GM18505 (cell line): Measurements from ENCODE around the gene CEACAM18.
"Not testable (repeated sequence)": the region's sequence is repeated elsewhere in the genome, so short reads cannot be mapped to it uniquely, and the experiment has no call there.

Source experiments
- ATAC-seq: cut with Tn5 transposase; IDR thresholded peaks from one replicate; pipeline ENCODE4 v1.9.1; 2021; ENCODE audit not compliant: unreplicated experiment
- POLR2A ChIP-seq: IDR thresholded peaks from 4 replicates; pipeline ENCODE4 v1.6.1; 2011; ENCODE audit warnings: borderline replicate concordance; ENCODE audit not compliant: insufficient read depth, insufficient read length; ENCODE audit errors: extremely low read depth

Gene CEACAM18

GRCh38 chr19:51478381-51479234 lies at the start of gene CEACAM18:
Gene CEACAM18 (plus strand): TSS chr19:51478539.
- TF ChIP-seq POLR2A = no peak
- ATAC-seq = no peak

DNA sequence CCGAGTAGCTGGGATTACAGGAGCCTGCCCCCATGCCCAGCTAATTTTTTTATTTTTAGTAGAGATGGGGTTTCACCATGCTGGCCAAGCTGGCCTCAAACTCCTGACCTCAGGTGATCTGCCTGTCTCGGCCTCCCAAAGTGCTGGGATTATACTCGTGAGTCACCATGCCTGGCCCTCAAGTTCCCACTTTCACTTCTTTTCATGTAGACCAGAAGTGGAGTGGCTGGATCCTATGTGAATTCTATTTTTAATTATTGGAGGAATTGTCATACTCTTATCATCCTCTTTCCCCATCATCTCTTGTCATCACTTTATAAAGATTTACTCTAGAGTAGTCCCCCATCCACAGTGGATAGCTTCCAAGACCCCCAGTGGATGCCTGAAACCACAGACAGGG lies 48.1 kb upstream of the CEACAM18 start:
- no peak for TF ChIP-seq POLR2A
- ATAC-seq = no peak

DNA sequence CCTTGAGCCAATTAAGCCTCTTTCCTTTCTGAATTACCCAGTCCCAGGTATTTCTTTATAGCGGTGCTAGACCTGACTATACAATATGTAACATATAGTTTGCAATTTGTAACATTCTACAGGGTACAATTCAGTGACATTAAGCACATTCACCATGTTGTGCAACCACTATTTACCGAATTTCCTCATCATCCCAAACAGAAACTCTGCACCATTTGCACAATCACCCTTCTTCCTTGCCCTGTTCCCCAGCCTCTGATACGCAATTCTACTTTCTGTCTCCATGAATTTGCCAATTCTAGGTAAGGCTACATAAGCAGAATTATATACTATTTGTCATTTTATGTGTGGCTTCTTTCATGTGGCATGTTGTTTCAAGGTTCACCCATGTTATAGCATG lies 47.2 kb upstream of the CEACAM18 start:
- ATAC-seq = no peak
- TF ChIP-seq POLR2A = no peak

DNA sequence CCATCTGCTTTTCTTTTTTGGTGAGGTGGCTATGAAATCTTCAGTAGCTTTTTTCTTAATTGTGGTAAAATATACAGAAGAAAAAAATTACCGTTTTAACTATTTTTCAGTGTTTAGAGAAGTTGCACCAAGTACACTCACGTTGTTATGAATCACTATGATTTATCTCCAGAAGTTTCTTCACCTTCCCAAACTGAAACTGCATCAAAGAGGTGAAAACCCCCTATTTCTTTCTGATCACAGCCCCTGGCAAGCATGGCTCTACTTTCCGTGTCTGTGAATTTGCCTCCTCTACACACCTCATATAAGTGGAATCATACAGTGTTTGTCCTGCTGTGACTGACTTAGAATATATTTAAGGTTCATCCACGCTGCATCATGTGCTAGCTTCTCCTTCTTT lies 45.3 kb upstream of the CEACAM18 start:
- TF ChIP-seq POLR2A = no peak
- ATAC-seq = no peak

DNA sequence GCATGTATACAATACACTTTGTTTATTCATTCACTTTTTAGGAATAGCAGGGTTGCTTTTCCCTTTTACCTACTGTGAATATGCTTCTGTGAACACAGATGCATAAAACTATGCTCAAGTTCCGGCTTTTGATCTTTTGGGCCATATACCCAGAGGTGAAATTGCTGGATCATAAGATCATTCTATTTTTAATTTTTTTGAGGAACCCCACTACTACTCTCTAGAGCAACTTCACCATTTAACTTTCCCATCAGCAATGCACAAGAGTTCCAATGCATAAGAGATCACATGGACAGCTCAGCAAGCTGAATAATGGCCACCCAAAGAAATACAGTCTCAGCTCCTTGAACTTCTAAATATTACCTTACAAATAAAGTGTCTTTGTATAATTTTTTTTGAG lies 43.9 kb upstream of the CEACAM18 start:
- no peak for ATAC-seq
- no peak for TF ChIP-seq POLR2A

GRCh38 chr19:51439021-51439465 lies 39.3 kb upstream of the CEACAM18 start:
- no peak for TF ChIP-seq POLR2A
- ATAC-seq = no peak

DNA sequence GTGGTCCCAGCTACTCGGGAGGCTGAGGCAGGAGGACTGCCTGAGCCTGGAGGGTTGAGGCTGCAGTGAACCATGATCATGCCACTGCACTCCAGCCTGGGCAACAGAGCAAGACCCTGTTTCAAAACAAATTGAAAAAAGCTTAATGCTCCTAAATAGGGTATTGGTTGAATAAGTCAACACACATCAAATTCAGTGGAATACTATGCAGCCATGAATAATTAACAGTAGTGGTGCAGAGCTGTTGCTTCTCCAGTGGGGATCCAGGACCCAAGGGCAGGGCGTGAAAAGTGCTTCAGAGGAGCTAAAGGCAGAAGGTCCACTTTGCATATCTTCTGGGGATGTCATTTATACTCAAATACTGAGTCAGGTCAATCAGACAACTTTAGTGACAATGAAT lies 38.3 kb upstream of the CEACAM18 start:
- no peak for TF ChIP-seq POLR2A
- ATAC-seq = no peak

DNA sequence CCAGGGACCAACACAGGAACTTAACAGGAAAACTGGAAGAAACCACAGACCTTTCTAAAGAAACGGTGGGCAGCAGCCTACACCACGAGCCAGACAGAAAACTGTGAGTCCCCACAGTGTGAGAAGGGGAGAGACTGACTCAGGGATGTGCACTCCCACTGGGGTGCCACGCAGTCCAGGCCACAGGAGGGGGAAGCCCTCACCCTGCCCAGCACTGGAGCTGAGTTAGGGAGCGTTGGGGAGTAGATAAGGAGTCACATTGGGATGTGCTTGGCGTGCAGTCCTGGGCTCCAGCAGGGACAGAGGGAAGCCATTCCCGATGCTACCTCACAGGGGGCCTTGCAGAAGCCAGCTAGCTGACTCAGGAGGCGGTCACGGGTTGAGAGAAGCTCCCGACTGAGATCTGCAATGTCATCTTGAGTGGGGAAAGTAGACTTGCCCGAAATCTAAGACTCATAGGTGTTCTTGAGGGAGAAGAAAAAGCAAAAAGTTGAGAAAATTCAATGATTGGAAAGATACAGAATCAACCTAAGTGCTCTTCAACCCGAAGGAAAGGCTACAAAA lies 37.4 kb upstream of the CEACAM18 start:
- no peak for ATAC-seq

GRCh38 chr19:51441410-51442390 lies 36.6 kb upstream of the CEACAM18 start:
- TF ChIP-seq POLR2A = no peak
- peak; percentile 87 for ATAC-seq

More for the DNA sequence above, 37.4 kb upstream of the CEACAM18 start:
- TF ChIP-seq POLR2A = no peak

DNA sequence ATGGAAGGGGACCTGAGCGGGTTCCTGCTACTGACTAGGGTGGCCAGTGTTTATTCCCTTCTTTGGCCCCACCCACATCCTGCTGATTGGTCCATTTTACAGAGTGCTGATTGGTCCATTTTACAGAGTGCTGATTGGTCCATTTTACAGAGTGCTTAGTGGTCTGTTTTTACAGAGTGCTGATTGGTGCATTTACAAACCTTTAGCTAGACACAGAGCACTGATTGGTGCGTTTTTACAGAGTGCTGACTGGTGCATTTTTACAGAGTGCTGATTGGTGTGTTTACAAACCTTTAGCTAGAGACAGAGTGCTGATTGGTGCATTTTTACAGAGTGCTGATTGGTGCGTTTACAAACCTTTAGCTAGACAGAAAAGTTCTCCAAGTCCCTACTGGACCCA lies 30.8 kb upstream of the CEACAM18 start:
- ATAC-seq = not testable (repeated sequence)

DNA sequence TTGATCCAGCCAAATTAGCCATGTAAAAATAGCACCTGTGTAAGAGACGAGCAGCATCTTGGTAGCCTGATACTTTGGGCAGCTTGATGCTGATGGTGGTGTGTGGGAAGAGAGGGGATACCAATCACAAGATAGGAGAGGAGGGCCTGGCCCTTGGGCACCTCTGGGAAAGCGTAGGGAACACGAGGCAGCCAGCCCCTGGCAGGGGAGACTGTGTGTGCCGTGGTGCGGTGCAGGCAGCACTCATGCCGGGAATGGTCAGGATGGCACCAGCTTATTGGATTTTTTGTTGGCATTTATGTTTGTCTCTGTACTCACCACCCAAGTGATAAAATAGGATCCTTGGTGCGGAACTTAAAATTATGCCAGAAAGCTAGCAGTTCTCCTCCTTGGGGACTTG lies 30.3 kb upstream of the CEACAM18 start:
- TF ChIP-seq POLR2A = no peak
- ATAC-seq = no peak

DNA sequence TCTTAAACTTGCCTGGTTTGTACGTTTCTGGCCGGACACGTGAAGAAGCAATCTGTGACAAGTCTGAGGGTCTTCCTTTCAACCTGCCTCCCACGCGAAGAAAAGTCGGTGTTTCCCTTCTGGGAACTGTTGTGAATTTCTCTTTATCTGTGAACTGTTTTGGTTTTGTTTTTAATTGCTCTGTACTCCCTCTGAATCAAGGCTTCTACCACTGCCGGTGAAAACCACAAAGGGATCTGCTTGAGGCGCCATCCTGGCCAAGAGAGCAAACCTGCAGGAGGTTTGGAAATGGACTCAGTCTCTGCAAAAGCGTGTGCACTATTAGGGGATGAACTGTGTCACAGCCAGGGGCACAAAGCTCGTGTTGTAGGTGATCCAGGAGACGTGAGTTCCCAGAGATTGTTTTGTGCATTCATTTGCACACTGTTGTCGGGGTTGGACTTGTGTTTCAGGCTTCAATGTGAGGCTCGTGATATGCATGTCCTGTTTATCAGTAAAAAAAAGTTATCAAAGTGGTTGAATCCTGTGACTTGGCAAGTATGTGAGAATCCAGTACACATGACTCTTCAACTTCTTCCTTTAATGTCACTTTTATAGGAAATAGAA lies 29.8 kb upstream of the CEACAM18 start:
- no peak for TF ChIP-seq POLR2A
- no peak for ATAC-seq

DNA sequence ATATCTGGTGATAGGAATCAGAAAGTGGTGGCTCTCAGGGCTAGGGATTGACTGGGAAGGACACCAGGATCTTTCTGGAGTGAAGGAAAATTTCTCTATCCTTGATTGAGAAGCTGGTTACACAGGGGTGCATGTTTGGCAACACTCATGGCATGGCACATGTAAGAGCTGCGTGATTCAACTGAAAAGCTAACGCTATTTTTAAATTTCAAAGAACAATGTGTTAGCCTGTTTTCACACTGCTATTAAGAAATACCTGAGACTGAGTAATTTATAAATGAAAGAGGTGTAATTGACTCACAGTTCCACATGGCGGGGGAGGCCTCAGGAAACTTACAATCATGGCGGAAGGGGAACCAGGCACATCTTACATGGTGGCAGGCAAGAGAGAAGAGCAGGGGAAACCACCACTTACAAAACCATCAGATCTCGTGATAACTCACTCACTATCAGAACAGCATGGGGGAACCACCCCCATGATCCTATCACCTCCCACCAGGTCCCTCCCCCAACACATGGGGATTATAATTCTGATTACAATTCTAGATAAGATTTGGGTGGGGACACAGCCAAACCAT lies 27.5 kb upstream of the CEACAM18 start:
- no peak for ATAC-seq

More for the DNA sequence above, 27.5 kb upstream of the CEACAM18 start:
- TF ChIP-seq POLR2A = no peak
